Heart right ventricle (tissue), 16 donors: ENCODE data around the gene OSBPL6. TPM values are rescaled to one million over a fixed set of nuclear protein-coding genes. Genes with fewer than 3 reads are reported as not detected.

Source experiments
- ATAC-seq, 8 donors: fragments of 200-7000 bp; cut with Tn5 transposase; one replicate each; pipeline ENCODE4 v1.9.1; 2020; ENCODE audit warnings: mild to moderate bottlenecking in 8 of 8, moderate library complexity in 8 of 8, moderate number of reproducible peaks in 1 of 8
- DNase-seq, 2 donors: peaks; one replicate each; pipeline ENCODE4 v3.0.0-alpha.2; 2020
- H3K27ac ChIP-seq, 10 donors: fragments of 200-600 bp; sonication (generic) in 2 of 10; one replicate each; pipeline versions ENCODE4 v1.5.0 to v1.8.0; 2020 to 2022; ENCODE audit warnings: mild to moderate bottlenecking in 3 of 10
- H3K27me3 ChIP-seq, 7 donors: fragments of 200-600 bp; one replicate each; pipeline ENCODE4 v1.8.0; 2021 to 2022; ENCODE audit warnings: mild to moderate bottlenecking in 2 of 7
- H3K36me3 ChIP-seq, 9 donors: fragments of 200-600 bp; sonication (generic) in 1 of 9; one replicate each; pipeline versions ENCODE4 v1.5.0 to v1.8.0; 2020 to 2022; ENCODE audit warnings: mild to moderate bottlenecking in 2 of 9
- H3K4me1 ChIP-seq, 9 donors: fragments of 200-600 bp; sonication (generic) in 1 of 9; one replicate each; pipeline versions ENCODE4 v1.5.0 to v1.8.0; 2020 to 2022; ENCODE audit warnings: mild to moderate bottlenecking in 4 of 9
- H3K4me3 ChIP-seq, 10 donors: fragments of 200-600 bp; sonication (generic) in 2 of 10; one replicate each; pipeline versions ENCODE4 v1.5.0 to v1.8.0; 2020 to 2022; ENCODE audit warnings: mild to moderate bottlenecking in 7 of 10, moderate library complexity in 2 of 10
- H3K9me3 ChIP-seq, 11 donors: fragments of 200-600 bp in 10 of 11; sonication (generic) in 2 of 11; one replicate each; pipeline versions ENCODE4 v1.5.0 to v1.8.0; 2013 to 2022; ENCODE audit warnings: mild to moderate bottlenecking in 2 of 11, control low read depth in 1 of 11, moderate library complexity in 1 of 11
- WGBS, 2 donors: extraction: QIAGEN DNeasy Blood & Tissue Kit; methylation state at CpG; one replicate each; pipeline ENCODE4 v1.1.7; 2013; ENCODE audit warnings: inconsistent platforms in 1 of 2; 5-methylcytosine and 5-hydroxymethylcytosine counted together
- intact Hi-C, 10 donors: fragments of 100-400 bp; cut with DNase I; formaldehyde crosslinking; loops; one replicate each; pipeline versions ENCODE4 v1.11.1 to v1.14.2; 2022
- polyA plus RNA-seq, 2 donors: library from polyadenylated mRNA; stranded (reverse); fragments of 200-250 nt; gene quantifications; one replicate each; pipeline ENCODE4 v1.2.3, GENCODE V29; 2013
- total RNA-seq, 10 donors: library from RNA; stranded (reverse); fragmentation: NEBNext Ultra II Directional in 3 of 10; extraction: Animal tissue kit (Norgen Biotek cat#: 25700) in 3 of 10; gene quantifications; one replicate each; pipeline versions ENCODE4 v1.2.1 to v1.2.4, GENCODE V29; 2021 to 2023
- TF ChIP-seq, protein P1 (sequence below), 9 donors: fragments of 200-600 bp; sonication (generic) in 2 of 9; IDR thresholded peaks; one replicate each; pipeline versions ENCODE4 v1.5.0 to v1.8.0; 2021 to 2022; ENCODE audit warnings: antibody characterized with exemption in 9 of 9, mild to moderate bottlenecking in 5 of 9, moderate library complexity in 1 of 9
- donor health status: Arrhythmogenic right ventricular cardiomyopathy.
- donor health status: ischemic (EF 13 %, LVEDD 7.1; RV severe dilation, severe dysfunction).
- donor health status: healthy with polysubstance abuse.
- donor health status: DM: no; HTN: yes; CAD: no.
- donor health status: DM: no; HTN: no; CAD: no.
- donor health status: ischemic (EF 25% LVEDD 6.9; RV normal size, moderate dysfunction).
- donor health status: ischemic (EF 25% LVEDD 5.7; RV mildly dilated, moderate dysfunction).
- donor health status: healthy.
- donor health status: DM: yes; HTN: yes; CAD: no.
- donor health status: Ischemic cardiomyopathy.
- donor health status: ischemic (EF 35%, LVEDD 5.7; RV mildly dilated, moderate dysfunction).
- donor health status: nonischemic (EF 11% LVEDD 7.7; RV severe dilation, severe dysfunction).
- donor health status: DM: yes; HTN: yes; CAD: no.
- donor health status: PGD.
- donor health status: ischemic (EF 29% LVEDD 5.4; RV normal size, mild dysfunction).
- donor health status: nonischemic (EF 23%, LVEDD 6.1; RV moderate dilation, normal function).

Gene OSBPL6
- total and polyA plus RNA-seq, 12 donors: 1.1 to 8.0 (median 4.4) TPM

DNA sequence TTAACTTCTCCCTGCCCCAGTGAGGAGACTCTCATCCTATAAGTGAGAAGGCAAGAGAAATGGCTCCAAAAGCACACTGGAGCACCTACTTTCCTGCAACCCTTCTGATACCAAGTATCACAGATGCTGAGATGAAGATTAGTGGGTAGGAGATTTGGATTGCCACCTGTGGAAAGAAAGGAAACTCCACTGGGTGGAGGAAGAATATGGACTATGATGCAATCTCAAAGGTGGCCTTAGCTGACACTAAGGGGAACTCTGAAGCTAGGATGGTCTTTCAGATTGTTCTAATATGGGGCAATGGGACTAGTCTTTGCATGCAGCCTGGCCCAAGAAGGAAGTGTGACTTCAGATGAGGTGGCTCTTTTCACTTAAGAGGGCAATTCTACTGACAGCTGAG lies 235.0 kb downstream of the OSBPL6 start:
- H3K36me3 ChIP-seq: peaks cover 0 to 82% (median 45%) of the 10 kb centered on the region in 9 donors

DNA sequence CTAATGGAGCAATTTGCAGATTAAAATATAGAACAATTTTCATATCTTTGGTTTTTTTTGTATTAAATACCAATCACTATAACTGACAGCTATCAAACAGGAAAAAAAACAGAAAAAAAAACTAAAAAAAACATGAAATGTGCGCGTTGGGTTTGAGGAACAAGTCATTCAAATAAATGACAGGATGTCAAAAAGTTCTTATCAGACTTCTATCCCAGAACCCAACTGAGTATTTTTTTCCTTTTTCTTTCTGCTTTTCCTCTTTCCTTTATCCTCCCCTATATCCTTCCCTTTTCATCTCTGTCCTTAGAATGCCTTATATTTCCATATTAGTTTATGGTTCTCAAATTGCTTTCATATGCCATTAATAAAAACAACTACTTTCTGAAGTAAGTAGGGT lies 242.3 kb downstream of the OSBPL6 start:
- intact Hi-C loops: no loop called here
- DNase-seq: no peak

More for the DNA sequence above, 235.0 kb downstream of the OSBPL6 start:
- DNase-seq (no peak), ATAC-seq (peak in 1 of 8 donors; percentile 38)
- no peak overlapping the region for H3K27ac ChIP-seq
- intact Hi-C loops: no loop called here
- H3K4me3 ChIP-seq: no peak overlapping the region
- peaks cover 0 to 19% (median 4%) of the 10 kb centered on the region in 11 donors for H3K9me3 ChIP-seq
- TF ChIP-seq, protein P1, sequence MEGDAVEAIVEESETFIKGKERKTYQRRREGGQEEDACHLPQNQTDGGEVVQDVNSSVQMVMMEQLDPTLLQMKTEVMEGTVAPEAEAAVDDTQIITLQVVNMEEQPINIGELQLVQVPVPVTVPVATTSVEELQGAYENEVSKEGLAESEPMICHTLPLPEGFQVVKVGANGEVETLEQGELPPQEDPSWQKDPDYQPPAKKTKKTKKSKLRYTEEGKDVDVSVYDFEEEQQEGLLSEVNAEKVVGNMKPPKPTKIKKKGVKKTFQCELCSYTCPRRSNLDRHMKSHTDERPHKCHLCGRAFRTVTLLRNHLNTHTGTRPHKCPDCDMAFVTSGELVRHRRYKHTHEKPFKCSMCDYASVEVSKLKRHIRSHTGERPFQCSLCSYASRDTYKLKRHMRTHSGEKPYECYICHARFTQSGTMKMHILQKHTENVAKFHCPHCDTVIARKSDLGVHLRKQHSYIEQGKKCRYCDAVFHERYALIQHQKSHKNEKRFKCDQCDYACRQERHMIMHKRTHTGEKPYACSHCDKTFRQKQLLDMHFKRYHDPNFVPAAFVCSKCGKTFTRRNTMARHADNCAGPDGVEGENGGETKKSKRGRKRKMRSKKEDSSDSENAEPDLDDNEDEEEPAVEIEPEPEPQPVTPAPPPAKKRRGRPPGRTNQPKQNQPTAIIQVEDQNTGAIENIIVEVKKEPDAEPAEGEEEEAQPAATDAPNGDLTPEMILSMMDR (IDR thresholded peaks at IDR 0.05): no peak
- no peaks in the 10 kb centered on the region for H3K4me1 ChIP-seq
- no peaks in the 10 kb centered on the region for H3K27me3 ChIP-seq

DNA sequence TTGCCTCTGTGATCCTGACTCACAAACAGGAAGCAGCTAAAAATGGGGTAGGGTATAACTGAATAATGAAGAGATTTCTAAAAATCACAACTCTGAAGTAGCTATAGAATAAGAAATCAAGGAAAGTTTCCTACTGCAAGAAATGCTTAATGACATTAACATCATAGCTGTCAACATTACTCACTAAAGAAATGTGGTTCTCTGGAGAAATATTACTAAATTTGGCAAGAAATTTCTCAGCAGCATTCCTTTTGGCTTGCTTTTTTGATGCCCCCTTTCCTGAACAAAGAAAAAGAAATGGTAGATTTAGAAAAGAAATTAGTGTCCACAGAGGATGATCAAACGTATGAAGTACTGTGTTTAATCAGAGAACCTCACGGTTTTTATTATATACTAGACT lies 247.1 kb downstream of the OSBPL6 start:
- Histone ChIP-seq H3K27me3 (no peaks in the 10 kb centered on the region), H3K4me1 (no peaks in the 10 kb centered on the region), H3K27ac (no peak overlapping the region), H3K4me3 (no peak overlapping the region), H3K36me3 (peaks cover 0 to 100% (median 56%) of the 10 kb centered on the region in 9 donors), H3K9me3 (no peaks in the 10 kb centered on the region)
- TF ChIP-seq, protein P1 (IDR thresholded peaks at IDR 0.05): no peak
- DNase-seq (no peak), ATAC-seq (no peak)
- intact Hi-C loops: no loop called here
- WGBS, 2 donors: 91 to 98% methylated on average over 2 of the region's 2 CpGs

More for the DNA sequence above, 242.3 kb downstream of the OSBPL6 start:
- TF ChIP-seq, protein P1 (IDR thresholded peaks at IDR 0.05): no peak
- WGBS, 2 donors: 88 to 92% methylated on average over 2 of the region's 2 CpGs
- Histone ChIP-seq H3K4me1 (no peaks in the 10 kb centered on the region), H3K36me3 (peaks cover 0 to 100% (median 64%) of the 10 kb centered on the region in 9 donors), H3K27ac (no peak overlapping the region), H3K27me3 (no peaks in the 10 kb centered on the region), H3K4me3 (no peak overlapping the region), H3K9me3 (no peaks in the 10 kb centered on the region)
- ATAC-seq: no peak

DNA sequence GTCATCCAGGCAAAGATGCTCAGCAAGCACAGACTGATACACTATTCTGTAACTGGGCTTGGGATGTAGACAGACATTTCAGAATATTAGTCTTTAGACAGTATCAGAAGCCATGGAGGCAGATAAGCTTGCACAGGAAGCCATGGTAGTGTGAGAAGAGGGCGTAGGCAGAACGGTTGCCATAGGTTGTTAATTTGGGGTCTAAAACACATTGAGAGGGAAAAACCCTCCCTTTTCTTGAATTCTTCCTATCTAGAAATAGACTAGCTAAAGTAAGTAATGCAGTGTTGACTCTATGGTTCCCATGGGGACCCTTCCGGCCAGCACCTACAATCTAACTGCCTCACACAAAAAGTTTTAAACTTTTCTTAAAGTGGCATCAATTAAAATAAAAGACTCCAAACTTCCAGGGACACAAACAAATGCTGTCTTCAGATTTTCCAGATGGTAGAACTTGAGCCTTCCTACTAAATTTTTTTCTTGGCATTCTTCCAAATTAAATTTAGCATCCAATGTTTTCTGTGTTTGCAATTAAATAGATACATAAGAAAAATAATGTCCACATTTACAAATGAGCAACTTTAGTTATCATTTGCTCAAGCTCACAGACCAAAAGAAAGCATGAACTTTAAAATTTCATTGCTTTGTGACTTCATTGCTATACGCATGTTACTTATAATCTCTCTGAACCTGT lies 254.8 kb downstream of the OSBPL6 start:
- Histone ChIP-seq H3K4me3 (peak overlapping the region in 8 of 10 donors; percentile 71 to 99 (median 90)), H3K4me1 (peaks cover 10 to 40% (median 30%) of the 10 kb centered on the region in 9 donors), H3K27me3 (no peaks in the 10 kb centered on the region), H3K9me3 (no peaks in the 10 kb centered on the region), H3K36me3 (peaks cover 0 to 48% (median 7%) of the 10 kb centered on the region in 9 donors), H3K27ac (peak overlapping the region in 1 of 10 donors; percentile 98)
- ATAC-seq (no peak), DNase-seq (no peak)
- intact Hi-C loops: no loop called here
- 61 to 74% methylated on average over 4 of the region's 4 CpGs for WGBS, 2 donors
- TF ChIP-seq, protein P1 (IDR thresholded peaks at IDR 0.05): no peak
